GDM1 (cell line): ENCODE data around the gene FAM222A.

Experiments
- DNase-seq: peaks from one replicate; lab custom pipeline; 2025; lab: John Stamatoyannopoulos, UW

The FAM222A gene

DNA sequence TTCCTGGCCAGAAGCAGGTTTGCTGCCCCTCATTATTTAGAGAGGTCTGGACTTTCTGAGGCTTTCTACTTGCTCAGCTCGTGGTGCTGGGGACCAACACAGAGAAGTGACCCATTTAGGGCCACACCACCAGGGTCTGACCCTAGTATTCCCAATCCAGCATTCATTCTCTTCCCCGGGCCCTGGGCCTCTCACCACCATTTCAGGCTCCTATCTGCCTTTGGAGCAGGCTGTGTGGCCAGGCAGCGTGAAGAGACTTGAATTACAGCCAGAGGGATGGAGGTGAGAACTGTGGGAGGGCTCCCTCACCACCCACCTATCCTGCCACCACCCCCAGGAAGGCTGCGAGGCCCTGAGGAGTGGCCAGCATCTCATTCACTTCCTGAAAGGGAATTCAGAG lies 24.6 kb downstream of the FAM222A start:
- DNase-seq = no peak

GRCh38 chr12:109738878-109739665 lies 25.4 kb downstream of the FAM222A start:
- DNase-seq = no peak

GRCh38 chr12:109739747-109740693 lies 26.4 kb downstream of the FAM222A start:
- no peak for DNase-seq

- no peak for DNase-seq
Measured at GRCh38 chr12:109740694-109741245, 27.1 kb downstream of the FAM222A start.

GRCh38 chr12:109741286-109741969 lies 27.8 kb downstream of the FAM222A start:
- DNase-seq = no peak

- no peak for DNase-seq
Measured at GRCh38 chr12:109741970-109742703, 28.5 kb downstream of the FAM222A start.

- no peak for DNase-seq
Measured at GRCh38 chr12:109743076-109743910, 29.7 kb downstream of the FAM222A start.

- no peak for DNase-seq
Measured at GRCh38 chr12:109744026-109744425, 30.4 kb downstream of the FAM222A start.

GRCh38 chr12:109744986-109745942 lies 31.6 kb downstream of the FAM222A start:
- no peak for DNase-seq

DNA sequence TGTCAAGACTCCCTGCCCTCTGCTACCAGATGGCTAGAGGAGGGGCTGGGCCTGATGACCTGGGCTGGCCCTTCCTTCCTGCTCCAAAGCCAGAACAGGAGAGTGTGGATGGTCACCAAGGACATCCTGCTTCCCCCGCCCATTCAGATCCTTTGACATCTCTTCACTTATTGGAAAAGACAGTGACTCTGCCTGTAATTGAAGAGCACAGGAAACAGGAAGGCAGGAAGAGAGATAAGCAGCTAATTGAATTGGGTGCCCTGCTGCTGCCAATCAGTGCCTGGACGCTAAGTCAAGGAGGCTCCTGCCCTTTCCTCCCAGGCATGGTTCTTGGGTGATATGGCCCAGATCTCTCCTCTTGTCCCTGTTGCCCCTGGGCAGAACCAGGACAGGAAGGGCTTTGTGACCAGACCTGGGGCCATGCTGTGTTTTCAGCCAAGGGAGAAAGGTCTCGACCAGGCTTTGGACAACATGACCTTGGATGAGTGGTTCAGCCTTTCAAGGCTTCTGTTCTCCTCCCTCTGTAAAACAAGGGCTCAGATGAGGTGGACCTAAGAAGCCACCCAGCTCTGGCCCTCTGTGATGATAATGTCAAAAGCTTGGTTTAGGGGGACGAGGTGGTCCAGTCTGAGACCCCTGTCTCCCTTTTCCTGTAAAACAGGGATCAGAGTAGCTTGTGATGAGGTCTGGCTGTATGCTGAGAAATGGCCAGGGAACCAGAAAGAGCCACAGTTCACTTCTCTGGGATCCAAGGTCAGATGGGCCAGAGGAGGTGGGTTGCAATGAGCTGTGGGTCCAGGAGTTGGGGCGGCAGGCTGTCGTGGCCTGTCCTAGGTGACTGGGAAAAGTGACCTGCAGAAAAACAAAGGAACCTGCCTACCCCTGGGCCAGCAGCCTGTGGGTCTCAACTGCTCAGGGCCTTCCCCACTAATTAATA lies 38.8 kb downstream of the FAM222A start:
- DNase-seq = no peak

DNA sequence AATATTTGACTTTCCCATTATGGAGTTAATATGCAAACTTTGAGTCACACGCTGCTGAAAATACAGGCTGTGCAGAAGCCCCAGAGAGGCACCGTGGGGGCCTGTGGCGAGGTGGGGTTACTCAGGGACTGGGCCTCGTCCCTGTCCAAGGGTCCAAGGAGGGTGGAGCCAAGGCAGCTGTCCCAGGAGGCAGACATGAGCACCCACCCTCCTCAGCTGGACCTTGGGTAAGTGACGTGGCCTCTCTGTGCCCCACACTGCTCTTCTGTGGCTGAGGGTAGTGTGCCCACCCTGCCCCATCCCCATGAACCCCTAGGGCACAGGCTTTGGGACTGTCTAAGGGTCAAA lies 39.4 kb downstream of the FAM222A start:
- no peak for DNase-seq

- no peak for DNase-seq
Measured at GRCh38 chr12:109753959-109754358, 40.3 kb downstream of the FAM222A start.

- DNase-seq = no peak
Measured at GRCh38 chr12:109756457-109756856, 42.8 kb downstream of the FAM222A start.

DNA sequence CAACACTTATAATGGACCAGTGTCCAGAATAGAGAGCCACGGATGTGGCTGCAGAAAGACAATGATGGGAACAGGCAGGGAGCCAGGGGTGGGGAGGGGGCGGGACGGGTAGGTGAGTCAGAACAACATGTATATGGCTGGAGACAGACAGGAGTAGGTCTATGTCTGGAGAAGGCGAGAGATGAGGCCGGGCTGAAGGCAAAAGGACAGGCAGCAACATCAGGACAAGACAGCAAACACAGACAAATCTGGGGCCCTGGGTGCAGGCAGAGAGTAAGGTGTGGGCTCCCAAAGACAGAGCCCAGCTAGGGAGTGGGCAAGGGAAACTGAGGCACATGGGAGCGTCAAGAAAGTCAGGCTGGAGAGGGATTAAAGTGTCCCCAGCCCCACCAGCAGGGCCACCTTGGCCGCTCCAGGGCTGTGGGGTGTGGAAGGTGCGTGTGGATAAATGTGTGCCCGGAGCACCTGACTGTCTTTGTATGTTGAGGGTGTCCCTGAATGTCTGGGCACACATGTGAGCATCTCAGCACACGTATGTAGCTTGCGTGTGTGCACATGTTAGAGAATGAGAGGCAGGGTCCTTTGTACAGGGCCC lies 44.1 kb downstream of the FAM222A start:
- no peak for DNase-seq

DNA sequence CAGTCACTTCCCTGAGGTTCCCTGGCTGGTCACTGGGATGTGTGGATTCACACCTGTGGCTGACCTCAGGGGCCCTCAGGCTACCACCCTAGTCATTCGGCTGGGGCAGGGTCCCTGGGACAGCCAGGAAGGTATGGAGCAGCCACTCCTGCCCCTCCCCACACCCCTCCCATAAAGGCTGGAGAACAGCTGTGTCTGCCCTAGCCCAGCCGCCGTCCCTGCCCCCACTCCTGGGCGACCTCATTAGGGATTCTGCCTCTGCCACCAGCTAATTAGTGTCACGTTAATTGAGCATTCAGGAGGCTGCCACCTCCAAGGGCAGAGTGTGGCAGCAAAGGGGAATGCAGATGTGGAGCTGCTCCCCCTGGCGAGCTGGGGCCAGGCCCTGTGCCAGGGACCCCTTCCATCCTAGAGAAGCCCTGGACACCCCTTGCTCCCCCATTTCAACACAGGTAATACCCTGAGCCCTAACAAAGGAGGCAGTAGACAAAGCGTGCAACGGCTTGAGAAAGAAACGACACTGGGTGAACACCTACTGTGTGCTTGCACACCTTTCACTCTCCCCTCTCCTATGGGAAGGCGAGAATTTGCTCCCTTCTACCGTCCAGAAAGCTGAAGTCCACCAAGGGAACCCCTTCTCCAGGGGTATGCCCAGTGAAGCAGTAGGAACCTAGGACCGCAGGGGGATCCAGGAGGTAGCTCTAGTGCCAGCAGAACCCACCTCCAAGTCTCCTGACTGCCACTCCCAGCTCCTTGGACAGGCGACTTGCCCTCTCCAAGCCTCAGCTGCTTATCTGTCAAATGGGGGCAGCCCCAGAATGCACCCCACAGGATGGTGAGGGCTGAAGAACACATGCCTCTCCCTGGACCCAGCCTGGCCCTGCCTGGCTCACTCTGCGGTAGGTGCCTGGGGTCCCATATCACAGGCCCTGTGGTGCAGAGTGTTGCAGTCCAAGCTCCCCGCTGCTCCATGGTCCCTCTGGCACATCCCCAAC lies 45.1 kb downstream of the FAM222A start:
- no peak for DNase-seq

- DNase-seq = no peak
Measured at GRCh38 chr12:109759595-109759994, 46.0 kb downstream of the FAM222A start.
